AG10803 (cell line): ENCODE measurements around the gene KHSRP.
A peak's percentile ranks its signal among the peaks of the same experiment; 100 is the strongest.

Experiments
- DNase-seq: peaks from one replicate; pipeline ENCODE4 v3.0.0; 2010; ENCODE audit warnings: low read depth
- H3K4me3 ChIP-seq: 2 replicates; pipeline ENCODE4 v1.5.1; 2011; ENCODE audit warnings: mild to moderate bottlenecking, low read length, control low read depth
- CTCF ChIP-seq: conservative IDR thresholded peaks from 2 replicates; pipeline ENCODE4 v1.5.1; 2011; ENCODE audit warnings: mild to moderate bottlenecking, low read length, control low read depth, inconsistent platforms

KHSRP gene, protein sequence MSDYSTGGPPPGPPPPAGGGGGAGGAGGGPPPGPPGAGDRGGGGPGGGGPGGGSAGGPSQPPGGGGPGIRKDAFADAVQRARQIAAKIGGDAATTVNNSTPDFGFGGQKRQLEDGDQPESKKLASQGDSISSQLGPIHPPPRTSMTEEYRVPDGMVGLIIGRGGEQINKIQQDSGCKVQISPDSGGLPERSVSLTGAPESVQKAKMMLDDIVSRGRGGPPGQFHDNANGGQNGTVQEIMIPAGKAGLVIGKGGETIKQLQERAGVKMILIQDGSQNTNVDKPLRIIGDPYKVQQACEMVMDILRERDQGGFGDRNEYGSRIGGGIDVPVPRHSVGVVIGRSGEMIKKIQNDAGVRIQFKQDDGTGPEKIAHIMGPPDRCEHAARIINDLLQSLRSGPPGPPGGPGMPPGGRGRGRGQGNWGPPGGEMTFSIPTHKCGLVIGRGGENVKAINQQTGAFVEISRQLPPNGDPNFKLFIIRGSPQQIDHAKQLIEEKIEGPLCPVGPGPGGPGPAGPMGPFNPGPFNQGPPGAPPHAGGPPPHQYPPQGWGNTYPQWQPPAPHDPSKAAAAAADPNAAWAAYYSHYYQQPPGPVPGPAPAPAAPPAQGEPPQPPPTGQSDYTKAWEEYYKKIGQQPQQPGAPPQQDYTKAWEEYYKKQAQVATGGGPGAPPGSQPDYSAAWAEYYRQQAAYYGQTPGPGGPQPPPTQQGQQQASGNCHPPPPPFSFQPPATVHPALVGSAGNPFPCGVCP

DNA sequence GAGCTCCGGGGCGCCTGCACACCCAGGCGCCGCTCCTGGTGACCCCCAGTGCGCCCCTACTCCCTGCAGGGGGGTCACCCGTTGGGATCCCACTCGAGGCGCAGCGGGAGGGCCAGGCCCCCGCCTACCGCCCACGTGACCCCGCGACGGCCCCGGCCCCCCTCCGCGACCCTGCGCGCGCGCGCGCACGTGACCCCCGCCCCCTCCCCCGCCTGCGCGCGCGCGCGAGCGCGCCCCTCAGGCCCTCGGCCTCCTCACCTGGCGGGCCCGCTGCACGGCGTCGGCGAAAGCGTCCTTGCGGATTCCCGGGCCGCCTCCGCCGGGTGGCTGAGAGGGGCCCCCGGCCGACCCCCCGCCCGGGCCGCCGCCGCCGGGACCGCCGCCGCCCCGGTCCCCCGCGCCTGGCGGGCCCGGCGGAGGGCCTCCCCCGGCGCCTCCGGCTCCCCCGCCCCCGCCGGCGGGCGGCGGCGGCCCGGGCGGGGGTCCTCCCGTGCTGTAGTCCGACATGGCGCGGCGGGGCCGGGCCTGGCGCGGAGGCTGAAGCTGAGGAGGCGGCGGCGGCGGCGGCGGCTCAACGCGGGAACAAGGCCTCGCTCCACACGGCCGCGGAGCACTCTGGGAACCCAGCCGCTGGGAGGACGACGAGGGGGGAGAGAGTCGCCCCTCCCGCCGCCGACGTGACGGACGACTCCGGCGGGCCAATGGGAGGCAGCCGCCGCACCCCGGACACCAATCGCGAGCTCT is at the start of gene KHSRP:
KHSRP (minus strand) TSS at position 617 of the 744 bp plus-strand sequence; CDS start at position 507, 110 bp downstream.
- peak within 1 kb of the TSS; percentile 97 for H3K4me3 ChIP-seq
- DNase-seq, result no peak

DNA sequence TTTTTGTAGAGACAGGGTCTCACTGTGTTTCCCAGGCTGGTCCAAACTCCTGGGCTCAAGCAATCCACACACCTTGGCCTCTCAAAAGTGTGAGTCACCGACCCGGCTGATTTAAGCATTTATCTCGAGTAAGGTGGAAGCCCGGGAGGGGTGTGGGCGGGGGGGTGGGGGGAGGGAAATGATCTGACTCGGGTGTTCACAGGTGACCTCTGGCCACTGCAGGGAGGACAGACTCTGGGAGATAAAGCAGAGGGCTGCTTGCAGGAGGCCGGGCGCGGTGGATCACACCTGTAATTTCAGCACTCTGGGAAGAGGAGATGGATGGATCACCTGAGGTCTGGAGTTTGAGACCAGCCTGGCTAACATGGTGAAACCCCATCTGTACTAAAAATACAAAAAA is 49.0 kb upstream of the KHSRP start:
- no peak for DNase-seq
- no peak for TF ChIP-seq CTCF
- H3K4me3 ChIP-seq, result no peak overlapping the region

More for the DNA sequence above, at the start of gene KHSRP:
- TF ChIP-seq CTCF, result no peak

DNA sequence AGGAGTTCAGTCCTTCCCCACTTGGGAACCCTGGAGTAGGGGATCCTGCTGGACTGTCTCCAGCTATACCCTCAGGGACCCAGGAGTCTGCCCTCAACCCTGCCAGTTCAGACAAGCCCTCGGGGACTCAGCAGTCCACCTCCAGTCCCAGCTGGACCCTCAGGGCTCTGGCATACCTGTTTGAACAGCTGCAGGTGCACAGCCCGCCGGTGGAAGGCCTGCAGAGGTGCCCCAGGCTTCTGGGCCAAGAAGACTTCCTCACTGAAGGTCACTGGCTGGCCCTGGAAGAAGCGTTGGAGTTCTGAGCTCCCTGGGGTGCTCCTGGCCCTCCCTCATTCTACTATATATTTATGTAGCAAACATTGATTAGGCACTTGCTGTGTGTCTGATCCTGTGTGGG is 48.1 kb upstream of the KHSRP start:
- no peak for DNase-seq
- no peak overlapping the region for H3K4me3 ChIP-seq
- TF ChIP-seq CTCF, result no peak

DNA sequence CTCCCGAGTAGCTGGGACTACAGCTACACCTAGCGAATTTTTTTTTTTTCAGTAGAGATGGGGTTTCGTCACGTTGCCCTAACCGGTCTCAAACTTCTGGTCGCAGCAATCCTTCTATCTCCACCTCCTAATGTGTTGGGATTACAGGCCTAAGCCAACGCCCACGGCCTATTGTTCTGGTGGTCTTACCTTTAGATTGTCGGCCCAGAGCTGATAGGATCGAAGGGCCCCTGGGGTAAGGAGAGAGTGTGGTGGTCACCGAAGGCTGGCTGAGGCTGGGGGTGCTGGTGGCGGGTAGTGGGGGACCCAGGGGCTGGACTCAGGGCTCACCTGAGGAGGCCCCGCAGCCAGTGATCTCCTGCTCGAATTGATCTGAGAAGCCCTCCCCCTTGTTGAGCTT is 46.5 kb upstream of the KHSRP start:
- no peak for DNase-seq
- TF ChIP-seq CTCF, result no peak
- H3K4me3 ChIP-seq, result no peak overlapping the region

GRCh38 chr19:6470173-6470572 is 45.6 kb upstream of the KHSRP start:
- DNase-seq, result no peak
- TF ChIP-seq CTCF, result no peak
- H3K4me3 ChIP-seq, result no peak overlapping the region

DNA sequence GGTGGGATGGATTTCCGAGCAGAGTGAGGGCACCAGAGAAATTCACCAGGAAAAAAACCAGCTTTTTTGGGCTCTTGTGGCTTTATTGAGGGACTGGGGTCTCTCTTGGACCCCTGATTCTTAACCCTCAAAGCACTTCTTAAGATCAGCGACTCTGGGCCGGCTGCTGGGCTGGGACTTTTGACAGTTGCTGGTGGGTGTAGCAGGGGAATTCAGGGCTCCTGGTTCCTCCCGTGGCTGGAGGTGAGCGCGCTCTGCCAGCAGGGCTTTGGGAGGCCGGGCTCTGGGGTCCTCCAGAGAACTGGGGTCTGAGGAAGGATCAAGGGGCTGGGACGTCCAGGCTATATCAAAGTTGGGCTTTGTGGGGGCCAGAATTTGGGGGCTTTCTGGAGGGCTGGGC is 42.8 kb upstream of the KHSRP start:
- H3K4me3 ChIP-seq, result no peak overlapping the region
- DNase-seq, result no peak
- TF ChIP-seq CTCF, result no peak
